SK-N-SH treated with all-trans-retinoic acid at 6 μM for 48 hours (cell line): ENCODE data around the gene GNAS-AS1.

Experiments used
- ATAC-seq: fragments of 200-7000 bp; cut with Tn5 transposase; 3 replicates; pipeline ENCODE4 v1.9.1; 2020; ENCODE audit warnings: mild to moderate bottlenecking, moderate library complexity
- ARNTL ChIP-seq: fragments of 450-650 bp; formaldehyde crosslinking; IDR thresholded peaks from 2 replicates; pipeline ENCODE4 v1.5.0; 2020; ENCODE audit warnings: low read depth, mild to moderate bottlenecking, moderate library complexity, borderline replicate concordance
- BACH2 ChIP-seq: fragments of 250-450 bp; sonication (Bioruptor Pico); IDR thresholded peaks from 2 replicates; pipeline ENCODE4 v1.9.0; 2021; ENCODE audit warnings: mild to moderate bottlenecking, borderline replicate concordance
- CSDC2 ChIP-seq: fragments of 250-450 bp; sonication (Bioruptor Pico); IDR thresholded peaks from 2 replicates; pipeline ENCODE4 v1.5.0; 2020; ENCODE audit warnings: mild to moderate bottlenecking, moderate library complexity
- ESRRG ChIP-seq: fragments of 250-450 bp; sonication (Bioruptor Pico); IDR thresholded peaks from 2 replicates; pipeline ENCODE4 v1.6.1; 2021; ENCODE audit warnings: mild to moderate bottlenecking
- GLIS3 ChIP-seq: fragments of 250-450 bp; sonication (Bioruptor Pico); IDR thresholded peaks from 2 replicates; pipeline ENCODE4 v1.5.0; 2020; ENCODE audit warnings: mild to moderate bottlenecking, moderate library complexity
- ISL1 ChIP-seq: fragments of 250-450 bp; sonication (Bioruptor Pico); IDR thresholded peaks from 2 replicates; pipeline ENCODE4 v2.1.2; 2022; ENCODE audit warnings: mild to moderate bottlenecking, moderate library complexity
- OSR1 ChIP-seq: fragments of 250-450 bp; sonication (Bioruptor Pico); IDR thresholded peaks from 2 replicates; pipeline ENCODE4 v1.8.0; 2022; ENCODE audit warnings: moderate library complexity, mild to moderate bottlenecking, inconsistent platforms
- PPARA ChIP-seq: fragments of 250-450 bp; sonication (Bioruptor Pico); IDR thresholded peaks from 2 replicates; pipeline ENCODE4 v1.5.0; 2020; ENCODE audit warnings: mild to moderate bottlenecking, borderline replicate concordance
- RARB ChIP-seq: fragments of 250-450 bp; sonication (Bioruptor Pico); IDR thresholded peaks from 2 replicates; pipeline ENCODE4 v1.8.0; 2021; ENCODE audit warnings: mild to moderate bottlenecking, moderate library complexity
- SNAI2 ChIP-seq: fragments of 250-450 bp; sonication (Bioruptor Pico); IDR thresholded peaks from 2 replicates; pipeline ENCODE4 v1.5.0; 2020; ENCODE audit warnings: mild to moderate bottlenecking, moderate library complexity
- TCF4 ChIP-seq: fragments of 250-450 bp; sonication (Bioruptor Pico); IDR thresholded peaks from 2 replicates; pipeline ENCODE4 v1.8.0; 2021; ENCODE audit warnings: mild to moderate bottlenecking, moderate library complexity, borderline replicate concordance
- TOX ChIP-seq: fragments of 250-450 bp; sonication (Bioruptor Pico); IDR thresholded peaks from 2 replicates; pipeline ENCODE4 v1.8.0; 2021; ENCODE audit warnings: mild to moderate bottlenecking, moderate library complexity, borderline replicate concordance
- ZC3H10 ChIP-seq: fragments of 250-450 bp; sonication (Bioruptor Pico); IDR thresholded peaks from 2 replicates; pipeline ENCODE4 v1.5.1; 2021; ENCODE audit warnings: mild to moderate bottlenecking, moderate library complexity
- ZFP3 ChIP-seq: fragments of 250-450 bp; sonication (Bioruptor Pico); IDR thresholded peaks from 2 replicates; pipeline ENCODE4 v1.5.0; 2020; ENCODE audit warnings: mild to moderate bottlenecking, moderate library complexity
- ZFP30 ChIP-seq: fragments of 450-650 bp; formaldehyde crosslinking; IDR thresholded peaks from 2 replicates; pipeline ENCODE4 v1.5.0; 2022; ENCODE audit warnings: mild to moderate bottlenecking, moderate library complexity
- ZNF565 ChIP-seq: fragments of 450-650 bp; formaldehyde crosslinking; conservative IDR thresholded peaks from 2 replicates; pipeline ENCODE4 v1.5.0; 2020; ENCODE audit warnings: low read depth, mild to moderate bottlenecking, moderate library complexity
- ZNF70 ChIP-seq: fragments of 450-650 bp; formaldehyde crosslinking; IDR thresholded peaks from 2 replicates; pipeline ENCODE4 v1.5.0; 2020; ENCODE audit warnings: mild to moderate bottlenecking, moderate library complexity
- ZNF8 ChIP-seq: fragments of 450-650 bp; formaldehyde crosslinking; IDR thresholded peaks from 2 replicates; pipeline ENCODE4 v1.5.0; 2020; ENCODE audit warnings: mild to moderate bottlenecking, moderate library complexity
- TF ChIP-seq, protein P1 (sequence below): fragments of 250-450 bp; sonication (Bioruptor Pico); IDR thresholded peaks from 2 replicates; pipeline ENCODE4 v1.5.0; 2020; ENCODE audit warnings: mild to moderate bottlenecking, moderate library complexity
- TF ChIP-seq, protein P2 (sequence below): fragments of 250-450 bp; sonication (Bioruptor Pico); IDR thresholded peaks from 2 replicates; pipeline ENCODE4 v1.5.1; 2020; ENCODE audit warnings: low read depth, mild to moderate bottlenecking, moderate library complexity
- TF ChIP-seq, protein P3 (sequence below): fragments of 250-450 bp; sonication (Bioruptor Pico); IDR thresholded peaks from 2 replicates; pipeline ENCODE4 v1.8.0; 2020; ENCODE audit warnings: mild to moderate bottlenecking, moderate library complexity, borderline replicate concordance
- TF ChIP-seq, protein P4 (sequence below): fragments of 250-450 bp; sonication (Bioruptor Pico); IDR thresholded peaks from 2 replicates; pipeline ENCODE4 v1.5.1; 2021; ENCODE audit warnings: mild to moderate bottlenecking, moderate library complexity
- TF ChIP-seq, protein P5 (sequence below): fragments of 250-450 bp; sonication (Bioruptor Pico); IDR thresholded peaks from 2 replicates; pipeline ENCODE4 v1.8.0; 2021; ENCODE audit warnings: low read depth, mild to moderate bottlenecking, moderate library complexity, borderline replicate concordance

GNAS-AS1 gene

DNA sequence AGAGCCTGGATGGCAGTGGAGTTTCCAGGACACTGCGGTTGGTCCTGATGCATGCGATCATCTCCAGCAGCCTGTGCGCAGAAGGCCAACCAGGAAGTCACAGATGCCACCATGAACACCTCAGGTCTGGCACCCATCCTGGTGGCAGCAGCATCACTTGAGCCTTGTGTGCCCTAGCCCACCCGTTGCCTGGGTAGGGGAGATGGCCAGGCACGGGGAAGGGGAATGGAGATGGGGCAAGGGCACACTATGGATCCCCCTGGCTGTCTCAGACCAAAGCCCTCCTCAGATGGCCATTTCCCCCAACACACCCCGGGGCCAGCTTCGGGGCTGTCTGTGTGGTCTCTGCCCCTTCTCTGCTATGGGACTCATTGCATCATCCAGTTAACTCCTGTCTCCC is 58.3 kb downstream of the GNAS-AS1 start:
- no peak for ATAC-seq
- TF ChIP-seq ZNF565 (CRISPR knock-in tag) = no peak
- TF ChIP-seq ZNF8 (CRISPR knock-in tag) = no peak
- TF ChIP-seq, protein P1, sequence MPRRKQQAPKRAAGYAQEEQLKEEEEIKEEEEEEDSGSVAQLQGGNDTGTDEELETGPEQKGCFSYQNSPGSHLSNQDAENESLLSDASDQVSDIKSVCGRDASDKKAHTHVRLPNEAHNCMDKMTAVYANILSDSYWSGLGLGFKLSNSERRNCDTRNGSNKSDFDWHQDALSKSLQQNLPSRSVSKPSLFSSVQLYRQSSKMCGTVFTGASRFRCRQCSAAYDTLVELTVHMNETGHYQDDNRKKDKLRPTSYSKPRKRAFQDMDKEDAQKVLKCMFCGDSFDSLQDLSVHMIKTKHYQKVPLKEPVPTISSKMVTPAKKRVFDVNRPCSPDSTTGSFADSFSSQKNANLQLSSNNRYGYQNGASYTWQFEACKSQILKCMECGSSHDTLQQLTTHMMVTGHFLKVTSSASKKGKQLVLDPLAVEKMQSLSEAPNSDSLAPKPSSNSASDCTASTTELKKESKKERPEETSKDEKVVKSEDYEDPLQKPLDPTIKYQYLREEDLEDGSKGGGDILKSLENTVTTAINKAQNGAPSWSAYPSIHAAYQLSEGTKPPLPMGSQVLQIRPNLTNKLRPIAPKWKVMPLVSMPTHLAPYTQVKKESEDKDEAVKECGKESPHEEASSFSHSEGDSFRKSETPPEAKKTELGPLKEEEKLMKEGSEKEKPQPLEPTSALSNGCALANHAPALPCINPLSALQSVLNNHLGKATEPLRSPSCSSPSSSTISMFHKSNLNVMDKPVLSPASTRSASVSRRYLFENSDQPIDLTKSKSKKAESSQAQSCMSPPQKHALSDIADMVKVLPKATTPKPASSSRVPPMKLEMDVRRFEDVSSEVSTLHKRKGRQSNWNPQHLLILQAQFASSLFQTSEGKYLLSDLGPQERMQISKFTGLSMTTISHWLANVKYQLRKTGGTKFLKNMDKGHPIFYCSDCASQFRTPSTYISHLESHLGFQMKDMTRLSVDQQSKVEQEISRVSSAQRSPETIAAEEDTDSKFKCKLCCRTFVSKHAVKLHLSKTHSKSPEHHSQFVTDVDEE (CRISPR knock-in tag) = no peak
- TF ChIP-seq TOX = no peak
- TF ChIP-seq BACH2 = no peak

DNA sequence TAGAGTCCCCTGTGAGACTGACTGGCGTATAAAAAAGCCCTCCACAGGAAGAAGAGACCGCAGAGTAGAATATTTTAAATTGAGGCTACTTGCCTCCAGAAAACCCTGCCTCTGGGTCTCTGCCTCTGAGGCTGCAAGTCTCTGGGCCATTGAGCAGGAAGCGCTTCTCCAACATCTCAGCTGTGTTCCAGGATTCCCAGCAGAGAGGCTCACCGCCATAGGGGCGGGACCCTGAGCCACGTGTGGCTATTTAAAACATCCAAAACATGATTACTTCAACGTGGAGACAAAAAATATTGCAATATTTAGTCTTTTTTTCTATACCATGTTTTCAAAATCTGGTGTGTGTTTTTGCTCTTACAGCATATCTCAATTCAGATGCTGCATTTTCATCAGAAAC is 59.4 kb downstream of the GNAS-AS1 start:
- TF ChIP-seq TCF4 (CRISPR knock-in tag) (no peak), ZFP3 (no peak), ARNTL (CRISPR knock-in tag) (no peak), ZNF70 (CRISPR knock-in tag) (no peak), PPARA (CRISPR knock-in tag) (no peak), ZC3H10 (CRISPR knock-in tag) (no peak), ZFP30 (no peak), TOX (no peak), ESRRG (CRISPR knock-in tag) (no peak), RARB (no peak), GLIS3 (CRISPR knock-in tag) (no peak)
- TF ChIP-seq, protein P2, sequence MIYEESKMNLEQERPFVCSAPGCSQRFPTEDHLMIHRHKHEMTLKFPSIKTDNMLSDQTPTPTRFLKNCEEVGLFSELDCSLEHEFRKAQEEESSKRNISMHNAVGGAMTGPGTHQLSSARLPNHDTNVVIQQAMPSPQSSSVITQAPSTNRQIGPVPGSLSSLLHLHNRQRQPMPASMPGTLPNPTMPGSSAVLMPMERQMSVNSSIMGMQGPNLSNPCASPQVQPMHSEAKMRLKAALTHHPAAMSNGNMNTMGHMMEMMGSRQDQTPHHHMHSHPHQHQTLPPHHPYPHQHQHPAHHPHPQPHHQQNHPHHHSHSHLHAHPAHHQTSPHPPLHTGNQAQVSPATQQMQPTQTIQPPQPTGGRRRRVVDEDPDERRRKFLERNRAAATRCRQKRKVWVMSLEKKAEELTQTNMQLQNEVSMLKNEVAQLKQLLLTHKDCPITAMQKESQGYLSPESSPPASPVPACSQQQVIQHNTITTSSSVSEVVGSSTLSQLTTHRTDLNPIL (CRISPR knock-in tag) = no peak
- TF ChIP-seq, protein P3, sequence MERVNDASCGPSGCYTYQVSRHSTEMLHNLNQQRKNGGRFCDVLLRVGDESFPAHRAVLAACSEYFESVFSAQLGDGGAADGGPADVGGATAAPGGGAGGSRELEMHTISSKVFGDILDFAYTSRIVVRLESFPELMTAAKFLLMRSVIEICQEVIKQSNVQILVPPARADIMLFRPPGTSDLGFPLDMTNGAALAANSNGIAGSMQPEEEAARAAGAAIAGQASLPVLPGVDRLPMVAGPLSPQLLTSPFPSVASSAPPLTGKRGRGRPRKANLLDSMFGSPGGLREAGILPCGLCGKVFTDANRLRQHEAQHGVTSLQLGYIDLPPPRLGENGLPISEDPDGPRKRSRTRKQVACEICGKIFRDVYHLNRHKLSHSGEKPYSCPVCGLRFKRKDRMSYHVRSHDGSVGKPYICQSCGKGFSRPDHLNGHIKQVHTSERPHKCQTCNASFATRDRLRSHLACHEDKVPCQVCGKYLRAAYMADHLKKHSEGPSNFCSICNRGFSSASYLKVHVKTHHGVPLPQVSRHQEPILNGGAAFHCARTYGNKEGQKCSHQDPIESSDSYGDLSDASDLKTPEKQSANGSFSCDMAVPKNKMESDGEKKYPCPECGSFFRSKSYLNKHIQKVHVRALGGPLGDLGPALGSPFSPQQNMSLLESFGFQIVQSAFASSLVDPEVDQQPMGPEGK (CRISPR knock-in tag) = no peak
- TF ChIP-seq, protein P4, sequence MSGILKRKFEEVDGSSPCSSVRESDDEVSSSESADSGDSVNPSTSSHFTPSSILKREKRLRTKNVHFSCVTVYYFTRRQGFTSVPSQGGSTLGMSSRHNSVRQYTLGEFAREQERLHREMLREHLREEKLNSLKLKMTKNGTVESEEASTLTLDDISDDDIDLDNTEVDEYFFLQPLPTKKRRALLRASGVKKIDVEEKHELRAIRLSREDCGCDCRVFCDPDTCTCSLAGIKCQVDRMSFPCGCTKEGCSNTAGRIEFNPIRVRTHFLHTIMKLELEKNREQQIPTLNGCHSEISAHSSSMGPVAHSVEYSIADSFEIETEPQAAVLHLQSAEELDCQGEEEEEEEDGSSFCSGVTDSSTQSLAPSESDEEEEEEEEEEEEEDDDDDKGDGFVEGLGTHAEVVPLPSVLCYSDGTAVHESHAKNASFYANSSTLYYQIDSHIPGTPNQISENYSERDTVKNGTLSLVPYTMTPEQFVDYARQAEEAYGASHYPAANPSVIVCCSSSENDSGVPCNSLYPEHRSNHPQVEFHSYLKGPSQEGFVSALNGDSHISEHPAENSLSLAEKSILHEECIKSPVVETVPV (CRISPR knock-in tag) = no peak
- TF ChIP-seq, all 23 proteins: peak for 0
- no peak for ATAC-seq

DNA sequence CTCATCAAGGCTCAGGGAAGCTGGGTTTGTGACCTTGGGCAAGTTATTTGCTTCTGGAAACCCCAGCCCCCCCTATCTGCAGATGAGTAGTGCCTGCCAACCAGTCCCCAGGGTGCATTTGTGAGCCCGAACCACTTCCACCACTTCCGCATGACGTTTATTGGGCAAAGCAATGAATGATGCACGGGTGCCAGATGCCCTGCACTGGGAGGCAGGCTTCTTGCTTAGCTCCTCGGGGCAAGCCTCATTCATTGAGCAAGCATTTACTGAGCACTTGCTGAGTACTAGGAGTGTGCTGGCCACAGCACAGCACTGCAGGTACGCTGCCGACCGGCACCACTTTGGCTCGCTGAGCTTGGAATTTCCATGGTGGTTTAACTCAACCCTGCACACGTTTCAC is 60.2 kb downstream of the GNAS-AS1 start:
- TF ChIP-seq ESRRG (CRISPR knock-in tag) (no peak), ZFP3 (no peak), TCF4 (CRISPR knock-in tag) (no peak), ZFP30 (no peak), ZC3H10 (CRISPR knock-in tag) (no peak), GLIS3 (CRISPR knock-in tag) (no peak), ARNTL (CRISPR knock-in tag) (no peak), ZNF70 (CRISPR knock-in tag) (no peak), CSDC2 (no peak), ZNF8 (CRISPR knock-in tag) (no peak), PPARA (CRISPR knock-in tag) (no peak), ZNF565 (CRISPR knock-in tag) (no peak), OSR1 (CRISPR knock-in tag) (no peak), SNAI2 (CRISPR knock-in tag) (no peak), RARB (no peak), ISL1 (CRISPR knock-in tag) (no peak), BACH2 (no peak)
- TF ChIP-seq, protein P3 (CRISPR knock-in tag) = no peak
- TF ChIP-seq, protein P5, sequence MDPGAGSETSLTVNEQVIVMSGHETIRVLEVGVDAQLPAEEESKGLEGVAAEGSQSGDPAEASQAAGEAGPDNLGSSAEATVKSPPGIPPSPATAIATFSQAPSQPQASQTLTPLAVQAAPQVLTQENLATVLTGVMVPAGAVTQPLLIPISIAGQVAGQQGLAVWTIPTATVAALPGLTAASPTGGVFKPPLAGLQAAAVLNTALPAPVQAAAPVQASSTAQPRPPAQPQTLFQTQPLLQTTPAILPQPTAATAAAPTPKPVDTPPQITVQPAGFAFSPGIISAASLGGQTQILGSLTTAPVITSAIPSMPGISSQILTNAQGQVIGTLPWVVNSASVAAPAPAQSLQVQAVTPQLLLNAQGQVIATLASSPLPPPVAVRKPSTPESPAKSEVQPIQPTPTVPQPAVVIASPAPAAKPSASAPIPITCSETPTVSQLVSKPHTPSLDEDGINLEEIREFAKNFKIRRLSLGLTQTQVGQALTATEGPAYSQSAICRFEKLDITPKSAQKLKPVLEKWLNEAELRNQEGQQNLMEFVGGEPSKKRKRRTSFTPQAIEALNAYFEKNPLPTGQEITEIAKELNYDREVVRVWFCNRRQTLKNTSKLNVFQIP = no peak
- no peak for ATAC-seq
